Stomach (tissue), 4 donors: ENCODE results near the gene GAB1.

Source experiments
- CTCF ChIP-seq, 7 experiments: fragments of 450-650 bp in 4 of 7; fragments of 200-600 bp in 3 of 7; sonication (generic) in 3 of 7; IDR thresholded peaks; one replicate each; pipeline ENCODE4 v1.5.1; 2016 to 2019; ENCODE audit warnings: antibody characterized with exemption in 7 of 7, control low read depth in 2 of 7, mild to moderate bottlenecking in 1 of 7
- EP300 ChIP-seq: sonication (generic); formaldehyde crosslinking; IDR thresholded peaks from one replicate; pipeline ENCODE4 v1.6.1; 2017; ENCODE audit warnings: antibody characterized with exemption
- POLR2AphosphoS5 ChIP-seq, 3 donors: sonication (generic); formaldehyde crosslinking; IDR thresholded peaks; one replicate each; pipeline ENCODE4 v1.6.1; 2016; ENCODE audit warnings: antibody characterized with exemption in 3 of 3

GRCh38 chr4:143354990-143355389, 18.3 kb downstream of the GAB1 start:
- no peak for TF ChIP-seq CTCF (IDR thresholded peaks at IDR 0.05)
- no peak for TF ChIP-seq POLR2AphosphoS5 (IDR thresholded peaks at IDR 0.05)
- no peak for TF ChIP-seq EP300
